Adrenal gland (tissue), 12 donors: ENCODE data around the gene TACR2. TPM values are rescaled to one million over a fixed set of nuclear protein-coding genes. Genes with fewer than 3 reads are reported as not detected.

Experiments used
- DNase-seq, 7 donors: peaks; one replicate each; pipeline ENCODE4 v3.0.0-alpha.2; 2019 to 2020
- H3K27ac ChIP-seq, 5 donors: fragments of 200-600 bp; sonication (generic) in 4 of 5; 1 replicate in 3 of 5; 2 replicates in 2 of 5; pipeline versions ENCODE4 v1.5.1 to v1.8.0; 2016 to 2020; ENCODE audit warnings: mild to moderate bottlenecking in 1 of 5
- H3K27me3 ChIP-seq: fragments of 200-600 bp; 2 replicates; pipeline ENCODE4 v1.8.0; 2021
- H3K36me3 ChIP-seq, 2 donors: fragments of 200-600 bp; replicated peaks in 1 of 2; 1 replicate in 1 of 2; 2 replicates in 1 of 2; pipeline versions ENCODE4 v1.5.1 to v1.8.0; 2018 to 2022
- H3K4me1 ChIP-seq, 2 donors: fragments of 200-600 bp; replicated peaks in 1 of 2; 1 replicate in 1 of 2; 2 replicates in 1 of 2; pipeline versions ENCODE4 v1.5.1 to v1.8.0; 2018 to 2021
- H3K4me3 ChIP-seq, 4 donors: fragments of 200-600 bp; sonication (generic) in 3 of 4; one replicate each; pipeline ENCODE4 v1.5.1; 2016 to 2018
- H3K9me3 ChIP-seq, 3 donors: fragments of 200-600 bp; sonication (generic) in 1 of 3; replicated peaks in 1 of 3; 1 replicate in 2 of 3; 2 replicates in 1 of 3; pipeline versions ENCODE4 v1.5.1 to v1.8.0; 2016 to 2021
- CTCF ChIP-seq, 6 experiments: fragments of 450-650 bp in 4 of 6; fragments of 200-600 bp in 2 of 6; sonication (generic) in 1 of 6; IDR thresholded peaks; 1 replicate in 5 of 6; 2 replicates in 1 of 6; pipeline versions ENCODE4 v1.5.1 to v1.8.0; 2016 to 2021; ENCODE audit warnings: antibody characterized with exemption in 6 of 6, mild to moderate bottlenecking in 2 of 6, moderate library complexity in 1 of 6
- POLR2A ChIP-seq, 2 donors: fragments of 450-650 bp; IDR thresholded peaks; one replicate each; pipeline ENCODE4 v1.6.1; 2017; ENCODE audit warnings: antibody characterized with exemption in 2 of 2, mild to moderate bottlenecking in 2 of 2, moderate library complexity in 1 of 2
- WGBS, 4 donors: extraction: QIAGEN DNeasy Blood & Tissue Kit in 2 of 4; methylation state at CpG; one replicate each; pipeline versions ENCODE4 v1.1.5 to v1.1.7; 2013 to 2017; 5-methylcytosine and 5-hydroxymethylcytosine counted together
- intact Hi-C, 2 donors: fragments of 100-400 bp; cut with DNase I; formaldehyde crosslinking; loops; one replicate each; pipeline versions ENCODE4 v1.14.1 to v1.15.0; 2022 to 2023
- polyA plus RNA-seq, 3 donors: library from polyadenylated mRNA; stranded (reverse); fragments of 200-250 nt in 2 of 3; fragments of 350-450 nt in 1 of 3; fragmentation: Illumina TruSeq in 1 of 3; extraction: RNeasy Lipid Tissue Mini Kit (QIAGEN cat#74804) in 1 of 3; gene quantifications; one replicate each; pipeline ENCODE4 v1.2.3, GENCODE V29; 2013 to 2014
- total RNA-seq, 9 donors: library from RNA; depleted of rRNA in 4 of 9; stranded (reverse); fragments of >200 nt in 4 of 9; fragments of 120-200 nt in 1 of 9; fragmentation: NEBNext Ultra II Directional in 1 of 9; extraction: Animal tissue kit (Norgen Biotek cat#: 25700) in 1 of 9; gene quantifications; one replicate each; pipeline versions ENCODE4 v1.1.0 to v1.2.4, GENCODE V29; 2013 to 2023
- donor health status: healthy with polysubstance abuse.
- donor health status: Bipolar disorder and iron deficiency.
- donor health status: DM: yes; HTN: yes; CAD: no.
- donor health status: DM: no; HTN: no; CAD: no.
- donor health status: DM: no; HTN: no; CAD: no.
- donor health status: DM: yes; HTN: yes; CAD: no.

TACR2 gene
- total and polyA plus RNA-seq, 12 donors = 0.11 to 0.55 (median 0.35) TPM; not detected in 3

- no peak for TF ChIP-seq POLR2A (IDR thresholded peaks at IDR 0.05)
- peak; percentile 13 to 55 (median 44) for TF ChIP-seq CTCF (IDR thresholded peaks at IDR 0.05)
- no peak overlapping the region for H3K27ac ChIP-seq
- intact Hi-C loops = no loop called here
- peaks cover 0 to 27% of the 10 kb centered on the region in 2 donors for H3K4me1 ChIP-seq
- no peaks in the 10 kb centered on the region for H3K36me3 ChIP-seq
- DNase-seq = peak in 6 of 7 donors; percentile 35 to 79 (median 62)
- no peak overlapping the region for H3K4me3 ChIP-seq
- WGBS, 4 donors = 0 to 21% (median 13%) methylated on average over 1 of the region's 1 CpG
- no peaks in the 10 kb centered on the region for H3K27me3 ChIP-seq
- H3K9me3 ChIP-seq = no peaks in the 10 kb centered on the region
Measured at GRCh38 chr10:69449841-69450240, 33.1 kb upstream of the TACR2 start.

- Histone ChIP-seq H3K4me1 (peaks cover 0 to 21% of the 10 kb centered on the region in 2 donors), H3K4me3 (no peak overlapping the region), H3K36me3 (no peaks in the 10 kb centered on the region), H3K27ac (peak overlapping the region in 1 of 5 donors; percentile 8), H3K9me3 (no peaks in the 10 kb centered on the region), H3K27me3 (no peaks in the 10 kb centered on the region)
- intact Hi-C loops = no loop called here
- DNase-seq = no peak
- no peak for TF ChIP-seq CTCF (IDR thresholded peaks at IDR 0.05)
- TF ChIP-seq POLR2A (IDR thresholded peaks at IDR 0.05) = no peak
- 33 to 54% (median 44%) methylated on average over 3 of the region's 3 CpGs for WGBS, 4 donors
Measured at GRCh38 chr10:69446650-69447151, 30.0 kb upstream of the TACR2 start.

GRCh38 chr10:69446229-69446628, 29.5 kb upstream of the TACR2 start:
- Histone ChIP-seq H3K27me3 (no peaks in the 10 kb centered on the region), H3K27ac (peak overlapping the region in 1 of 5 donors; percentile 8), H3K9me3 (no peaks in the 10 kb centered on the region), H3K4me3 (no peak overlapping the region), H3K4me1 (peaks cover 0 to 18% of the 10 kb centered on the region in 2 donors), H3K36me3 (no peaks in the 10 kb centered on the region)
- no peak for TF ChIP-seq CTCF (IDR thresholded peaks at IDR 0.05)
- TF ChIP-seq POLR2A (IDR thresholded peaks at IDR 0.05) = no peak
- intact Hi-C loops = no loop called here
- no peak for DNase-seq

- no peak overlapping the region for H3K27ac ChIP-seq
- WGBS, 4 donors = 81 to 91% (median 86%) methylated on average over 4 of the region's 4 CpGs
- intact Hi-C loops = no loop called here
Measured at GRCh38 chr10:69445041-69445440, 28.3 kb upstream of the TACR2 start.

More at GRCh38 chr10:69445041-69445440, 28.3 kb upstream of the TACR2 start:
- Histone ChIP-seq H3K4me1 (peaks cover 0 to 7% of the 10 kb centered on the region in 2 donors), H3K36me3 (no peaks in the 10 kb centered on the region), H3K27me3 (no peaks in the 10 kb centered on the region), H3K9me3 (no peaks in the 10 kb centered on the region), H3K4me3 (no peak overlapping the region)
- DNase-seq = no peak
- no peak for TF ChIP-seq POLR2A (IDR thresholded peaks at IDR 0.05)
- TF ChIP-seq CTCF (IDR thresholded peaks at IDR 0.05) = no peak
